ENCODE results near the gene ZSCAN5A.
"Not testable (repeated sequence)": the region's sequence is repeated elsewhere in the genome, so short reads cannot be mapped to it uniquely, and the experiment has no call there.

ZSCAN5A gene

DNA sequence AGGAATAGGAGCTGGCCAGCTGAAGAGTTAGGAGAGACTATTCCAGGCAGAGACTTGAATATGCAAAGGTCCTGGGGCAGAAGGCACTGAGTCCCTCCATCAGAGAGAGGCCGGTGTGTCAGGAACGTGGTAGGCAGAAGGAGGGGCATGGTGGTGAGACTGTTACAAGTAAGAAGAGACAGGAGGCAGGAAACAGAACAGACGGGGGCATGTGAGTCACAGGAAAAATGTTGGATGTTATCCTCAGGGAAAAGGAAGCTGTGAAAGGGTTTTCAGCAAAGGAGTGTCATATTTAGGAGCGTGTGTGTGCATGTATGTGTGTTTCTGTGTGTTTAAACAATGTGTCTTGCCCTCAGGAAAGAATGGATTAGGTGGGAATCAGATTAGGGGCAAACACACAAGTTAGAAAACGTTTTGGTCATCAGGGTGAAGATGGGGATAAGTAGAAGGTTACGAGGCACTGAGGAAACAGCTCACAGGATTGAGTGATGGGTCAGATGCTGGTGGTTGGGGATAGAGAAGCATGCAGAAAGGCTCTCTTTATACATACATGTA is 41.0 kb downstream of the ZSCAN5A start:
- no peak for DNase-seq (ENCODE audit: low read depth in 2 of 2, low spot score in 1 of 2)

- no peak for DNase-seq (ENCODE audit: low read depth in 2 of 2, low spot score in 1 of 2)
Observed at GRCh38 chr19:56272161-56272798, 42.4 kb downstream of the ZSCAN5A start, which contains the start of gene EDDM13. EDDM13 (plus strand) TSS chr19:56272748; CDS start chr19:56272835, 87 bp downstream.

DNA sequence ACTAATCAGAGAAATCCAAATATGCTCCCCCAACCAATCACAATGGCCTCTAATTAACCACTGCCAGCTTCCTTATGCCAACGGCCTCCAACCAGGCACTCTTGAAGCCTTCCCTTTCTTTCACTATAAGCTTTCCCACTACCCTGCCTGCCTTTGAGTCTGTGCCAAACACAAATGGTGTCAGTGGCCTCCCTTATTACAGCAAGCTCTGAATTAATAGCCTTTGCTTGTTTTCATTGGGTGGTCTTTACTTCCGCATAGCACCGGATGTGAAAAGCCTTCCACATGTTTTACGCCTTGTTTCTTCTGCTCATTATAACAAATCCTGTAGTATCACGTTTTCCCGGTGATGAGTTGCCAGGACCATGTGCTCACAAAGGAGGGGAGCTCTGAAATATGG is 43.5 kb downstream of the ZSCAN5A start:
- no peak for DNase-seq (ENCODE audit: low read depth in 2 of 2, low spot score in 1 of 2)

- no peak for DNase-seq (ENCODE audit: low read depth in 2 of 2, low spot score in 1 of 2)
Observed at GRCh38 chr19:56270676-56271075, 44.0 kb downstream of the ZSCAN5A start.

DNA sequence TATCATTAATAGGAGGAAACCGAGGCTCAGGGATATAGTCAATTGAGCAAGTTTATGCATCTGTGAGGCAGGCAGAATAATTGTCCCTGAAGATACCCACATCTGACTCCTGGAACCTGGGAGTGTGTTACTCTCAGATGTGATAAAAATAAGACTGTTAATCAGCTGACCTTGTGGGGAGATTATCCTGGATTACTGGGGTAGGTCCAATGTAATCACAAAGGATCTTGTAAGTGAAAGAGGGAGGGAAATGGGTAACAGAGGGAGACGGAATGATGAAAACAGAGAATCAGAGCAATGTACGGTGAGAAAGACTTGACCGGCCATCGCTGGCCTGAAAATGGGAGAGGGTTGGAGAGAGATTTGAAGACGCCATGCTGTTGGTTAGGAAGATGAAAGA is 45.3 kb downstream of the ZSCAN5A start:
- DNase-seq (ENCODE audit: low read depth in 2 of 2, low spot score in 1 of 2): no peak

DNA sequence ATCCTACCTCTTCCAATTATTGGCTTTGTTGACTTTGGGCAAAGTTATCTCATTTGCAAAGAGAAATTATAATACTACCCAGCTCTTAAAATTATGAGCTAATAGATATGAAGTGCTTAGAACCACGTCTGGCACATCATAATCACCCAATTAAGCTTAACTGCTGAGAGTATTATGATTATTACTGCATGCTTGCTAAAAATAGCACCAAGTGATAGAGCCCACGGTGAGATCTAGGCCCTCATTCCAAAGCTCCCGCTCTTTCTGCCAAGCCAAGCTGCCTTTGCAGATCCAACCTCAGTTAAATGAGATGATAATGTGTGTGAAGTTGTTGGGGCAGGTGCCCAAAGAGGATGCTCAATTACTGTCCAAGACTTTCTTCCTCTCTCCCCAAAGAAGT is 48.6 kb downstream of the ZSCAN5A start:
- no peak for DNase-seq (ENCODE audit: low read depth in 2 of 2, low spot score in 1 of 2)

DNA sequence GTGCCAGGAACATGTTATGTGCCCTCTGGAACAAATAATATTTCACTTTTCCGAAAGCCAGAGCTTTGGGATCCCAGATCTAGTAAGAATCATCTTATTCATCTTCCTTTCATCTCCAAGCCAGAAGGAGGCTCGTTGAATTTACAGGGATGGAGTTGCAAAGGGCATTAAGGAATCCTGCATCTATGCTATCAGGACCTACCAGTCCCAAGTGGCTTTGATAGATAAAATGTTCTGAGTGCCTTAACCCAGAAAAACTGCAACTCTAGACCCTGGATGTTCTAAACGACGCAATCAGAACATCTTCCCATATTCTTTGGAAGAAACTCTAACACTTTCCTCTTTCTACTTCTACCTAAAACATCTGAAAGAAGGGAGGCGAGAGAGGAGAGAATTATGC is 51.3 kb downstream of the ZSCAN5A start:
- DNase-seq (ENCODE audit: low read depth in 2 of 2, low spot score in 1 of 2): no peak

- not testable (repeated sequence) for DNase-seq (ENCODE audit: low read depth in 2 of 2, low spot score in 1 of 2)
Observed at GRCh38 chr19:56261932-56262331, 52.7 kb downstream of the ZSCAN5A start.

- no peak for DNase-seq (ENCODE audit: low read depth in 2 of 2, low spot score in 1 of 2)
Observed at GRCh38 chr19:56261145-56261544, 53.5 kb downstream of the ZSCAN5A start.

DNA sequence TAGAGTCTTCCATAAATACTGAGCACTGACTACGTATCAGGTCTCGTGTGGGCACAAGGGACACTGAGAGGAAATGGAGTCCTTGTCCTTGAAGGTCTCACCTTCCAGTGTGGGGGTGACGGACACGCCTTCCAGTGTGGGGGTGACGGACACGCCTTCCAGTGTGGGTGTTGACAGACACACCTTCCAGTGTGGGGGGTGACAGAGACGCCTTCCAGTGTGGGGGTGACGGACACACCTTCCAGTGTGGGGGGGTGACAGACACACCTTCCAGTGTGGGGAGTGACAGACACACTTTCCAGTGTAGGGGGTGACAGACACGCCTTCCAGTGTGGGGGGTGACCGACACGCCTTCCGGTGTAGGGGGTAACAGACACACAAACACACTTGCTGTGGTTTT is 56.4 kb downstream of the ZSCAN5A start:
- no peak for DNase-seq (ENCODE audit: low read depth in 2 of 2, low spot score in 1 of 2)

DNA sequence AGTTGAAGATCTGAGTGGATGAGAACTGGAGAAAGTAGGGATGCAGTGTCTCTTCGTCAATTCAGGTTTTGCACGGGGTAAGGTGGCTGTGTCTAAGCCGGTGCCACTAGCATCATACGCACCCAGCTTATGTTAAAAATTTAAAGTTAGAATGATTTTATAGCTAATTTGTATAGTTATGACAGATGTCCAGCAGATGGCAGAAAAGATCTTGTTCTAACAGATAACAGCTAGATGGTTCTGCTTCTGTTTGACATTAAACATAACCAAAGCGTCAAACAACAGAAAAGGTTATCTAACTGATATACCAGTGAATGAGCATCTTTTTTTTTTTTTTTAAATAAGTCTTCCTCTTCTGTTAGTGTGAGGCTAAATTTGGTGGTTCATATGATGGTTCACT is 60.9 kb downstream of the ZSCAN5A start:
- no peak for DNase-seq (ENCODE audit: low read depth in 2 of 2, low spot score in 1 of 2)

- DNase-seq (ENCODE audit: low read depth in 2 of 2, low spot score in 1 of 2): peak; percentile 25 to 45
Observed at GRCh38 chr19:56252699-56253422, 61.8 kb downstream of the ZSCAN5A start.

DNA sequence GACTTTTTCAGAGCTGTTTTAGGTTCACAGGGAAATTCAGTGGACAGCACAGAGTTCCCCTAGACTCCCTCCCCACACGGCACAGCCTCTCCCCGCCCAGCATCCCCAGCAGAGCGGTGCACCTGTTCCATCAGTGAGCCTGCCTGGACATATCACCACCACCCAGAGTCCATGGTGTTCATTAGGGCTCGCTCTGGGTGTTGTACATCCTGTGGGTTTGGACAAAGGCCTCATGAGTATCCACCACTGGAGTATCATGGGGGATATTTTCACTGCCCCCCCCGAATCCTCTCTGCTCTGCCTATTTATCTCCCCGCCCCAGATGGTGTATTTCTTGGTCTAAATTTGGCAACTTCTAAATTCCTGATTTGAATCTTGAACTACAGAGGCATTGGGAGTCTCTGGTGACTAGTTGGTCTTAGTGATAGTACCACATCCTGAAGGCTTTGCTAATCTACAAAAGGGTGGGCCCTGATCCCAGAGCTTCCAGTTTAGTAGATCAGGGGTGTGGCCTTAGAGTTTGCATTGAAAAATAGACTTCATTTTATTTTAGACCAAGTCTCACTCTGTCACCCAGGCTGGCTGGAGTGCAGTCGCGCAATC is 65.8 kb downstream of the ZSCAN5A start:
- DNase-seq (ENCODE audit: low read depth in 2 of 2, low spot score in 1 of 2): not testable (repeated sequence)

DNA sequence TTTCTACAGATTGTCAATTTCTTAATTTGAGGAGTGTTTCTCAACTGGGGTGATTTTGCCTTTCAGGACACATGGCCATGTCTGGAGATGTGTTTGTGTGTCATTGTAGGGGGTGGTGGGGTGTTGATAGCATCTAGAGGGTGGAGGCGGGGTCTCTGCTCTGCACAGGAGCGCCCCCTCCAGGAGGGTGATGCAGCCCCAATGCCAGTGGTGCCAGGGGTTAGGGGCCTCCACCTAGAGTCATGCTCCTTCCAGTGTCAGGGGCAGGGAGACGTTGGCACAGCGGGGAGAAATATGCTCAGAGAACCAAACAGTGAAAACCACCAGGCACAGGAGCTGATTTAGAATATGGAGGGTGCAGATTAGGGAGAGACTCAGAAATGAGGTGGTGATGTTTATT is 68.9 kb downstream of the ZSCAN5A start:
- DNase-seq (ENCODE audit: low read depth in 2 of 2, low spot score in 1 of 2): not testable (repeated sequence)

DNA sequence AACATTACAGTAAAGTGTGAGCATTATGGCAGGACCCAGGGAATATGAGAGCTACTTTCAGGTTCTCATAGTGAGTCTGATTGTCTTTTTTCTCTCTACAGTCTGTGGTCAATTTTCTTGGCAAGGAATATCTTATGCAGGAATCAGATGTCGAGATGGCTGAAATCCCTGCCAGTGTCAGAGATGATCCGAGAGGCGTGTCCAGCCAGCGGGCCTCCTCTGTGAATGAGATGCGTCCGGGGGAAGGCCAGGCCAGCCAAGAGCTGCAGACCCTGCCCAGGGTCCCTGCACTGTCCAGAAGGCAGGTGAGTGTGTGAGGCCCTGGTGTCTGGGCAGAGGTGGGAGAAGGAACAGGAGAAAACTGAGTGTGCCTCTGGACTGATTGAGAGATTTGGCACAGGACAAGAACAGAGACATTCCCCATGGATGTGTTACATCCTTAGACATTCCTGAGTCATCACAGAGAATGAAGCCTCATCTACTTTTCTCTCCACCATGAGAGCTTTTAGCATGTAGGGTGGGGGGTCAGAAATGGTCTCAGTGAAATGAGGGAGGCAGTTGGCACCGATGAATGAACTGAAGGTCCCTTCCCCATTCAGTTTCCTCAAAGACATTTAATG is 69.4 kb downstream of the ZSCAN5A start:
- no peak for DNase-seq (ENCODE audit: low read depth in 2 of 2, low spot score in 1 of 2)

DNA sequence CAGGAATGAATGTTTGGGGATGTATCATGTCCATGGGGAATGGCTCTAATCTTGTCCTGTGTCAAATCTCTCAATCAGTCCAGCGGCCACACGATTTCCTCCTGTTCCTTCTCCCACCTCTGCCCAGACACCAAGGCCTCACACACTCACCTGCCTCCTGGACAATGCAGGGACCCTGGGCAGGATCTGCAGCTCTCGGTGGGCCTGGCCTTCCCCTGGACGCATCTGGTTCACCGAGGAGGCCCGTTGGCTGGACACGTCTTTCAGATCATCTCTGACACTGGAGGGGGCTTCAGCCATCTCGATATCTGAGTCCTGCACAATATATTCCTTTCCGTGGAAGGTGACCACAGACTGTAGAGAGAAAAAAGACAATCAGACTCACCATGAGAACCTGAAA is 91.2 kb downstream of the ZSCAN5A start:
- DNase-seq (ENCODE audit: low read depth in 2 of 2, low spot score in 1 of 2): no peak

DNA sequence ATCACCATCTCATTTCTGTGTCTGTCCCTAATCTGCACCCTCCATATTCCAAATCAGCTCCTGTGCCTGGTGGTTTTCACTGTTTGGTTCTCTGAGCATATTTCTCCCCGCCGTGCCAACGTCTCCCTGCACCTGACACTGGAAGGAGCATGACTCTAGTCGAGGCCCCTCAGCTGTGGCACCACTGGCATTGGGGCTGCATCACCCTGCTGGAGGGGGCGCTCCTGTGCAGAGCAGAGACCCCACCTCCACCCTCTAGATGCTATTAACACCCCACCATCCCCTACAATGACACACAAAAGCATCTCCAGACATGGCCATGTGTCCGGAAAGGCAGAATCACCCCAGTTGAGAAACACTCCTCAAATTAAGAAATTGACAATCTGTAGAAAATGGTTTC is 91.7 kb downstream of the ZSCAN5A start:
- DNase-seq (ENCODE audit: low read depth in 2 of 2, low spot score in 1 of 2): no peak

- no peak for DNase-seq (ENCODE audit: low read depth in 2 of 2, low spot score in 1 of 2)
Observed at GRCh38 chr19:56221851-56222250, 92.8 kb downstream of the ZSCAN5A start.

DNA sequence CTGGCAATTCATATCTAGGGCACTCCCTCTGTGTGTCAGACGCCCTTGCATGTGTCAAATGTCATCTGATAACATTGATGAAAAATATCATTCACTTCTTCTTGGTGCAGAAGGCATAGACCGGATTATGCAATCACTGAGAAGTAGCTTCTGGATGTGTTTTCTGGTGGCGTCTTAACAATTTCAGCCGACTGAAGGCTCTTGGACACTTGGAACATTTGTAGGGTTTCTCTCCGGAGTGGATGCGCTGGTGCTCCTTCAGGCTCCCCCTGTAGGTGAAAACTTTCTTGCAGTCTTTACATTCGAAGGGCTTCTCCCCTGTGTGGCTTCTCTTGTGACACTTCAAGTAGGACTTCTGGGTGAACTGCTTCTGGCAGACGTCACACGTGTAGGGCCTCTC is 93.2 kb downstream of the ZSCAN5A start:
- not testable (repeated sequence) for DNase-seq (ENCODE audit: low read depth in 2 of 2, low spot score in 1 of 2)

DNA sequence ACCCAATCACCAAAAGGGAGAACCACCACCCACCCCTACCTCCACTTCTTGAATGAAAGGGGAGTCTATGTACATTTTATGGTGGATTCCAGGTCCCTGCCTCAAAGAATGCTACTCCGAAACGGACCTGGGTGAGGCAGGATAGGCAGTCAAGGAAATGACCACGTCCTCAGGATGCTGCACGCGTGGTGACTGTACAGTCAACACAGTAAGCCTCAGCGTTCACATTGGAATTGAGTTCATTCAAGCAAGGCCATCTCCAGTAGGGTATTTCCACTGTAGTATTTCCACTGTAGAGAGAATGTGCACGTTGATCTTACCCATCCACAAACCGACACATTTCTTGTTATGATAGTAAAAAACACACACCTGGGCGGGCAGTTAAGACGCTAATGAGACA is 95.7 kb downstream of the ZSCAN5A start:
- no peak for DNase-seq (ENCODE audit: low read depth in 2 of 2, low spot score in 1 of 2)

- DNase-seq (ENCODE audit: low read depth in 2 of 2, low spot score in 1 of 2): no peak
Observed at GRCh38 chr19:56217039-56217949, 97.3 kb downstream of the ZSCAN5A start.
